ENCODE measurements around the gene DCLK1.
A peak's percentile ranks its signal among the peaks of the same experiment; 100 is the strongest.

Gene DCLK1

GRCh38 chr13:35941374-35941773, 189.8 kb downstream of the DCLK1 start:
- no peak for DNase-seq (ENCODE audit: low read depth)

GRCh38 chr13:35940734-35941133, 190.4 kb downstream of the DCLK1 start:
- peak; percentile 60 for DNase-seq (ENCODE audit: low read depth)

GRCh38 chr13:35936246-35936978, 194.8 kb downstream of the DCLK1 start:
- DNase-seq (ENCODE audit: low read depth) = no peak

- DNase-seq (ENCODE audit: low read depth) = no peak
These were observed 200.2 kb downstream of the DCLK1 start for GRCh38 chr13:35930665-35931631.

- DNase-seq (ENCODE audit: low read depth) = peak; percentile 76
These were observed 203.6 kb downstream of the DCLK1 start for GRCh38 chr13:35927567-35928021.

- DNase-seq (ENCODE audit: low read depth) = peak; percentile 27
These were observed 204.2 kb downstream of the DCLK1 start for GRCh38 chr13:35926859-35927530.

- no peak for DNase-seq (ENCODE audit: low read depth)
These were observed 205.5 kb downstream of the DCLK1 start for GRCh38 chr13:35925669-35926068.

- DNase-seq (ENCODE audit: low read depth) = peak; percentile 42
These were observed 207.8 kb downstream of the DCLK1 start for GRCh38 chr13:35923347-35923746.

- DNase-seq (ENCODE audit: low read depth) = no peak
These were observed 210.4 kb downstream of the DCLK1 start for GRCh38 chr13:35920816-35921215.

- DNase-seq (ENCODE audit: low read depth) = no peak
These were observed 213.1 kb downstream of the DCLK1 start for GRCh38 chr13:35917942-35918645.

GRCh38 chr13:35917252-35917941, 213.8 kb downstream of the DCLK1 start:
- DNase-seq (ENCODE audit: low read depth) = no peak

GRCh38 chr13:35916146-35916545, 215.0 kb downstream of the DCLK1 start:
- no peak for DNase-seq (ENCODE audit: low read depth)

GRCh38 chr13:35914662-35915061, 216.5 kb downstream of the DCLK1 start:
- DNase-seq (ENCODE audit: low read depth) = peak; percentile 93

GRCh38 chr13:35912841-35913240, 218.3 kb downstream of the DCLK1 start:
- DNase-seq (ENCODE audit: low read depth) = no peak

GRCh38 chr13:35909837-35910540, 221.2 kb downstream of the DCLK1 start:
- no peak for DNase-seq (ENCODE audit: low read depth)

GRCh38 chr13:35909091-35909490, 222.1 kb downstream of the DCLK1 start:
- no peak for DNase-seq (ENCODE audit: low read depth)

GRCh38 chr13:35908226-35908625, 223.0 kb downstream of the DCLK1 start:
- DNase-seq (ENCODE audit: low read depth) = no peak

- DNase-seq (ENCODE audit: low read depth) = no peak
These were observed 224.5 kb downstream of the DCLK1 start for GRCh38 chr13:35906636-35907035.

- DNase-seq (ENCODE audit: low read depth) = no peak
These were observed 228.1 kb downstream of the DCLK1 start for GRCh38 chr13:35903075-35903474.

- DNase-seq (ENCODE audit: low read depth) = no peak
These were observed 233.1 kb downstream of the DCLK1 start for GRCh38 chr13:35898041-35898440.
